Smooth muscle cell (in vitro differentiated cells): ENCODE data around the gene CLK2. TPM values are rescaled to one million over a fixed set of nuclear protein-coding genes. Genes with fewer than 3 reads are reported as not detected.
"Not testable (repeated sequence)": the region's sequence is repeated elsewhere in the genome, so short reads cannot be mapped to it uniquely, and the experiment has no call there.

Source experiments
- DNase-seq: peaks from one replicate; lab custom pipeline; 2025; ENCODE audit not compliant: unreplicated experiment; lab: John Stamatoyannopoulos, UW
- H2AFZ ChIP-seq: fragments of 200-600 bp; sonication (generic); 2 replicates; pipeline ENCODE4 v1.6.0; 2016; ENCODE audit warnings: antibody characterized with exemption, low read depth, mild to moderate bottlenecking
- H3F3A ChIP-seq: fragments of 200-600 bp; sonication (generic); 2 replicates; pipeline ENCODE4 v1.6.0; 2017; ENCODE audit warnings: antibody characterized with exemption, low read depth
- H3K27ac ChIP-seq: fragments of 200-600 bp; sonication (generic); 2 replicates; pipeline ENCODE4 v1.5.1; 2016; ENCODE audit warnings: low read depth, mild to moderate bottlenecking
- H3K27me3 ChIP-seq: fragments of 200-600 bp; sonication (generic); 2 replicates; pipeline ENCODE4 v1.6.1; 2016; ENCODE audit warnings: low read depth, mild to moderate bottlenecking
- H3K36me3 ChIP-seq: fragments of 200-600 bp; sonication (generic); 2 replicates; pipeline ENCODE4 v1.5.1; 2016; ENCODE audit warnings: low read depth
- H3K4me1 ChIP-seq: fragments of 200-600 bp; sonication (generic); 2 replicates; pipeline ENCODE4 v1.5.1; 2016; ENCODE audit warnings: low read depth
- H3K4me2 ChIP-seq: fragments of 200-600 bp; sonication (generic); 2 replicates; pipeline ENCODE4 v1.6.0; 2016; ENCODE audit warnings: mild to moderate bottlenecking
- H3K4me3 ChIP-seq: fragments of 200-600 bp; sonication (generic); 2 replicates; pipeline ENCODE4 v1.5.1; 2016; ENCODE audit warnings: mild to moderate bottlenecking
- H3K79me2 ChIP-seq: fragments of 200-600 bp; sonication (generic); 2 replicates; pipeline ENCODE4 v1.6.0; 2016; ENCODE audit warnings: low read depth, mild to moderate bottlenecking
- H3K9ac ChIP-seq: fragments of 200-600 bp; sonication (generic); 2 replicates; pipeline ENCODE4 v1.6.0; 2016; ENCODE audit warnings: low read depth
- H3K9me3 ChIP-seq: fragments of 200-600 bp; sonication (generic); replicated peaks from 2 replicates; pipeline ENCODE4 v1.5.1; 2016; ENCODE audit warnings: low read depth
- H4K20me1 ChIP-seq: fragments of 200-600 bp; sonication (generic); 2 replicates; pipeline ENCODE4 v1.6.0; 2016; ENCODE audit warnings: low read depth
- CTCF ChIP-seq: fragments of 200-600 bp; sonication (generic); IDR thresholded peaks from 2 replicates; pipeline ENCODE4 v1.5.1; 2017; ENCODE audit warnings: borderline replicate concordance, mild to moderate bottlenecking, antibody characterized with exemption; ENCODE audit not compliant: insufficient read depth, poor library complexity, severe bottlenecking
- WGBS: methylation state at CpG from one replicate; pipeline ENCODE4 v1.1.7; 2016; ENCODE audit warnings: low lambda C conversion rate; 5-methylcytosine and 5-hydroxymethylcytosine counted together
- polyA plus RNA-seq: library from polyadenylated mRNA; unstranded; fragments of >200 nt; fragmentation: Nextera tagmentation; extraction: Ambion mirVana; gene quantifications from 2 replicates; pipeline ENCODE4 v1.2.1, GENCODE V29; 2016
- total RNA-seq: library from RNA; depleted of rRNA; stranded (reverse); fragments of >200 nt; gene quantifications from 2 replicates; pipeline ENCODE4 v1.2.3, GENCODE V29; 2014

Gene CLK2
- total and polyA plus RNA-seq, 2 experiments from 2014 or later: 23.5 to 23.6 TPM

- H3K9ac ChIP-seq: peak overlapping the region; percentile 34
- no peaks in the 10 kb centered on the region for H3K9me3 ChIP-seq
- H3K36me3 ChIP-seq: no peaks in the 10 kb centered on the region
- peak overlapping the region; percentile 34 for H2AFZ ChIP-seq
- H3K4me2 ChIP-seq: peak overlapping the region; percentile 82
- H3K4me3 ChIP-seq: peak overlapping the region; percentile 55
- H3K4me1 ChIP-seq: peaks cover 17% of the 10 kb centered on the region
- no peaks in the 10 kb centered on the region for H3K27me3 ChIP-seq
- under 1% methylated on average over 19 of the region's 19 CpGs for WGBS
- peak overlapping the region; percentile 95 for H3K27ac ChIP-seq
- H4K20me1 ChIP-seq: no peaks in the 10 kb centered on the region
- H3F3A ChIP-seq: peaks cover 13% of the 10 kb centered on the region
- DNase-seq: peak; percentile 32
- peak; percentile 2 for TF ChIP-seq CTCF
- peaks cover 5% of the 10 kb centered on the region for H3K79me2 ChIP-seq
These were observed 46.4 kb downstream of the CLK2 start for GRCh38 chr1:155226910-155227260.

GRCh38 chr1:155226188-155226909 is 47.0 kb downstream of the CLK2 start:
- H3F3A ChIP-seq: peaks cover 13% of the 10 kb centered on the region
- no peaks in the 10 kb centered on the region for H4K20me1 ChIP-seq
- peaks cover 17% of the 10 kb centered on the region for H3K4me1 ChIP-seq
- H3K27ac ChIP-seq: peak overlapping the region; percentile 95
- H3K9me3 ChIP-seq: no peaks in the 10 kb centered on the region
- H2AFZ ChIP-seq: peak overlapping the region; percentile 34
- no peaks in the 10 kb centered on the region for H3K36me3 ChIP-seq
- H3K4me3 ChIP-seq: peak overlapping the region; percentile 55
- H3K79me2 ChIP-seq: peaks cover 5% of the 10 kb centered on the region
- 0% methylated on average over 7 of the region's 7 CpGs for WGBS
- no peak for DNase-seq
- TF ChIP-seq CTCF: peak; percentile 38
- peak overlapping the region; percentile 34 for H3K9ac ChIP-seq
- H3K4me2 ChIP-seq: peak overlapping the region; percentile 82
- H3K27me3 ChIP-seq: no peaks in the 10 kb centered on the region

GRCh38 chr1:155225404-155225759 is 47.9 kb downstream of the CLK2 start:
- Histone ChIP-seq H3F3A (peaks cover 13% of the 10 kb centered on the region), H3K4me2 (peak overlapping the region; percentile 82), H3K4me1 (peaks cover 17% of the 10 kb centered on the region), H3K27ac (peak overlapping the region; percentile 95)
- H3K9ac ChIP-seq, H3K79me2 ChIP-seq, DNase-seq, H3K36me3 ChIP-seq, H2AFZ ChIP-seq, H3K4me3 ChIP-seq, H3K9me3 ChIP-seq, H3K27me3 ChIP-seq, H4K20me1 ChIP-seq: not testable (repeated sequence)
- WGBS: 96% methylated on average over 8 of the region's 8 CpGs

- H3K9ac ChIP-seq: no peak overlapping the region
- peaks cover 17% of the 10 kb centered on the region for H3K4me1 ChIP-seq
- H3K4me3 ChIP-seq: no peak overlapping the region
- no peaks in the 10 kb centered on the region for H3K27me3 ChIP-seq
- no peak for TF ChIP-seq CTCF
- no peak overlapping the region for H2AFZ ChIP-seq
- no peaks in the 10 kb centered on the region for H3K36me3 ChIP-seq
- peaks cover 5% of the 10 kb centered on the region for H3K79me2 ChIP-seq
- H4K20me1 ChIP-seq: no peaks in the 10 kb centered on the region
- H3K4me2 ChIP-seq: no peak overlapping the region
- DNase-seq: no peak
- 91% methylated on average over 7 of the region's 7 CpGs for WGBS
- H3F3A ChIP-seq: peaks cover 13% of the 10 kb centered on the region
- H3K27ac ChIP-seq: no peak overlapping the region
- H3K9me3 ChIP-seq: no peaks in the 10 kb centered on the region
These were observed 50.3 kb downstream of the CLK2 start for GRCh38 chr1:155223047-155223446.

- H3K27ac ChIP-seq: peak overlapping the region; percentile 6
- not testable (repeated sequence) for H3K36me3 ChIP-seq, H3K9ac ChIP-seq, H3K4me3 ChIP-seq, H3K27me3 ChIP-seq, H3F3A ChIP-seq, H3K9me3 ChIP-seq, H3K4me1 ChIP-seq, H3K4me2 ChIP-seq, DNase-seq, H4K20me1 ChIP-seq, H3K79me2 ChIP-seq, H2AFZ ChIP-seq
- 89% methylated on average over 10 of the region's 10 CpGs for WGBS
These were observed 52.9 kb downstream of the CLK2 start for GRCh38 chr1:155220211-155220965.
